Activated gamma-delta T cell treated with Interleukin-2 at 50 U/mL for 16 hours (primary cell): ENCODE results near the gene CHST1.

Experiments used
- DNase-seq: peaks from one replicate; pipeline ENCODE4 v3.0.0-alpha.2; 2020

Gene CHST1

GRCh38 chr11:45643598-45644260 is 21.7 kb downstream of the CHST1 start:
- DNase-seq = no peak

- DNase-seq = no peak
Observed at GRCh38 chr11:45641961-45642360, 23.5 kb downstream of the CHST1 start.

- no peak for DNase-seq
Observed at GRCh38 chr11:45638051-45638450, 27.4 kb downstream of the CHST1 start.

GRCh38 chr11:45635907-45636306 is 29.5 kb downstream of the CHST1 start:
- DNase-seq = no peak

- no peak for DNase-seq
Observed at GRCh38 chr11:45625611-45626010, 39.8 kb downstream of the CHST1 start.

- DNase-seq = no peak
Observed at GRCh38 chr11:45624095-45624494, 41.3 kb downstream of the CHST1 start.

GRCh38 chr11:45622861-45623260 is 42.6 kb downstream of the CHST1 start:
- no peak for DNase-seq

- DNase-seq = no peak
Observed at GRCh38 chr11:45622283-45622682, 43.1 kb downstream of the CHST1 start.

- DNase-seq = no peak
Observed at GRCh38 chr11:45621588-45621987, 43.8 kb downstream of the CHST1 start.

- DNase-seq = no peak
Observed at GRCh38 chr11:45620243-45620642, 45.2 kb downstream of the CHST1 start.

GRCh38 chr11:45618897-45619296 is 46.5 kb downstream of the CHST1 start:
- DNase-seq = no peak

GRCh38 chr11:45617871-45618601 is 47.4 kb downstream of the CHST1 start:
- no peak for DNase-seq

GRCh38 chr11:45616802-45617549 is 48.4 kb downstream of the CHST1 start:
- no peak for DNase-seq

- no peak for DNase-seq
Observed at GRCh38 chr11:45615182-45615792, 50.1 kb downstream of the CHST1 start.

- DNase-seq = no peak
Observed at GRCh38 chr11:45614196-45614828, 51.1 kb downstream of the CHST1 start.

- no peak for DNase-seq
Observed at GRCh38 chr11:45610627-45611026, 54.8 kb downstream of the CHST1 start.

- no peak for DNase-seq
Observed at GRCh38 chr11:45609902-45610301, 55.5 kb downstream of the CHST1 start.

- no peak for DNase-seq
Observed at GRCh38 chr11:45609337-45609736, 56.1 kb downstream of the CHST1 start.

- DNase-seq = no peak
Observed at GRCh38 chr11:45607995-45608394, 57.4 kb downstream of the CHST1 start.

GRCh38 chr11:45606514-45607281 is 58.7 kb downstream of the CHST1 start:
- no peak for DNase-seq

GRCh38 chr11:45605051-45605450 is 60.4 kb downstream of the CHST1 start:
- DNase-seq = no peak
